NCI-H524 treated with DMSO at 0.1 percent for 48 hours (cell line): ENCODE results near the gene POLR1G.

ENCODE experiments used
- DNase-seq: peaks from one replicate; lab custom pipeline; 2025; lab: John Stamatoyannopoulos, UW

The POLR1G gene

DNA sequence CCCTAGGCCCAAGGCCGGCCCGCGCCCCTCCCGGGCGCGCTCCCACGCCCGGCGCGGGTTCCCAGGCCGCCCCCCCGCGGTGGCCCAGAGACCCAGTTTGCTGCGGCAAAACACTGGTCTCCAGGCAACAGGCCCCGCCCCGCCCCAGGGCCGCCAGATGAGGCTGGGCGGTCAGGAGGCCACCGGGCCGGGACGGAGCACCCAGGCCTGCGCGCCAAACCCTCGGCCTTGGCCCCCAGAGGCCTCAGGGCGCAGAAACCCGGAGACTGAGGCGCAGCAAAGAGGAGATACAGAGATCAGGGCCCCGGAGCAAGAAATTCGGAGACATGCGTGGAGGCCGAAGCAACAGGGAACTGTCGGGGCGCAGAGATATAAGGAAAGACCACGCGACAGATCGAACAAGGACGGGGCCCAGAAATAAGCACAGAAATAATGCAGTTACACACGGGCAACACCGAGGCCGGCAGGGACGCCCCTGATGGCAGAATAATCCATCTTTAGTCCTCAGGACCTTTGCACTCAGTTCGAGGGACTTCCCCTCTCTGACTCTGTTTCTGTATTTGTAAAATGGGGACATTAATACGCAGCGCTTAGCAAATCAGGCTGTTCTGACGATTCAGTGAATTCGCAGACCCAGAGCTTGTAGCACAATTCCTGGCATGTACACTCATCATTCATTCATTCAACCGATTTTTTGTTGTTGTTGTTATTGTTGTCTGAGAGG is 38.0 kb downstream of the POLR1G start:
- DNase-seq = no peak

GRCh38 chr19:45445139-45445538 is 38.7 kb downstream of the POLR1G start:
- no peak for DNase-seq

DNA sequence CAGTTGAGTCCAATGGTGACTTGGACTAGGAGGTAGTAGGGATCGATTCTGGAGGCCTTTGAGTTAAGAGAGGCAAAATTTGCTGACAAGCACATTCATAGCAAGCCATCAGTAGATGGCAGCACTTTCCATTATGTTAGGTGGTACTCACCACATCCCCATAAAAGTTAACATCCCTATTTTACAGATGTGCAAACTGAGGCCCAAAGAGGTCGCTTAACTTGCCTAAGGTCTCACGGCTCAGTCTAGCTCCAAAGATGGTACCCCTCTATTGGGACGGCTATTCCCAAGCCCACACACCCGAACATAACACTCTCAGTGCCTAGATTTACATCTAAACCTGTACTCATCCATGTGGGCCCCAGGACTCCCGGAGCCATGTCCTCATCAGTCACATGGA is 39.9 kb downstream of the POLR1G start:
- no peak for DNase-seq

DNA sequence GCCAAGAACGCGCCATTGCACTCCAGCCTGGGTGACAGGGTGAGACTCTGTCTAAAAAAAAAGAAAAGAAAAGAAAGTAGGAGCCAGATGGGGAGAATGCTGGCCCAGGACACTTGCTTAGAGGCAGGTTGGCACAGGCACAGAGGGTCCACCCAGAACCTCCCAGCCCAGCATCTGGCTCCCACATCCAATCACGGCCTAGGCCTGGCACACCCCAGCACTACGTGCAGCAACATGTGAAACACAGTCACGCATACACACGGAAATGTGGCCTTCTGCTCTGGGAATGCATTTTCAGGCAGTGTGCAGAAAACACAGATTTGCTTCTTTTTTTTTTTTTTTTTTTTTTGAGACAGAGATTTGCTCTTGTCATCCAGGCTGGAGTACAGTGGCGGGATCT is 40.5 kb downstream of the POLR1G start:
- DNase-seq = no peak

DNA sequence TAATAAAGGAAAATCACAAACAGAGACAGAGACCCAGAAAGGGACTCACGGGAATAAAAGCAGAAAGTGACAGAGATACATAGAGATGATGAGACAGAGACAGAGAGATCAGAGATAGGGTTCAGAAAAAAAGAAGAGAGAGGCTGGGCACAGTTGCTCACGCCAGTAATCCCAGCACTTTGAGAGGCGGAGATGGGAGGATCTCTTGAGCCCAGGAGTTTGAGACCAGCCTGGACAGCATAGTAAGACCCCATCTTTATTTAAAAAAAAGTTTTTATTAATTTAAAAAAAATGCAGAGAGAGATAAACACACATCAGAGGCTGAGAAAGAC is 41.9 kb downstream of the POLR1G start:
- no peak for DNase-seq

- no peak for DNase-seq
These were observed 42.4 kb downstream of the POLR1G start for GRCh38 chr19:45448887-45449299.

DNA sequence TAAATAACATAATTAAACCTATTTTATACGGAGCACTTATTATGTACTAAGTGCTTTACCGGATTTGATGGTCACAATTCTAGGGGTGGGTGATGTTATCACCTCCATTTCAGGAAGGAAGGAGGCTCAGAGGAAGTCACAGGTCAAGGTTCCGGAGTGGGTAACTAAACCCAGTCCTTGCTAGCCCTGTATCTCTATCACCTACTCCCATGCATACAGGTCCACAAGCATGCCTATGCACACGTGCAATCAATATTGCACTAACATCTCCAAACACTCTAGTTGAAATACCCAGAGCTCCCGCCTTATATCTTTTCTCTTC is 43.5 kb downstream of the POLR1G start:
- DNase-seq = no peak

DNA sequence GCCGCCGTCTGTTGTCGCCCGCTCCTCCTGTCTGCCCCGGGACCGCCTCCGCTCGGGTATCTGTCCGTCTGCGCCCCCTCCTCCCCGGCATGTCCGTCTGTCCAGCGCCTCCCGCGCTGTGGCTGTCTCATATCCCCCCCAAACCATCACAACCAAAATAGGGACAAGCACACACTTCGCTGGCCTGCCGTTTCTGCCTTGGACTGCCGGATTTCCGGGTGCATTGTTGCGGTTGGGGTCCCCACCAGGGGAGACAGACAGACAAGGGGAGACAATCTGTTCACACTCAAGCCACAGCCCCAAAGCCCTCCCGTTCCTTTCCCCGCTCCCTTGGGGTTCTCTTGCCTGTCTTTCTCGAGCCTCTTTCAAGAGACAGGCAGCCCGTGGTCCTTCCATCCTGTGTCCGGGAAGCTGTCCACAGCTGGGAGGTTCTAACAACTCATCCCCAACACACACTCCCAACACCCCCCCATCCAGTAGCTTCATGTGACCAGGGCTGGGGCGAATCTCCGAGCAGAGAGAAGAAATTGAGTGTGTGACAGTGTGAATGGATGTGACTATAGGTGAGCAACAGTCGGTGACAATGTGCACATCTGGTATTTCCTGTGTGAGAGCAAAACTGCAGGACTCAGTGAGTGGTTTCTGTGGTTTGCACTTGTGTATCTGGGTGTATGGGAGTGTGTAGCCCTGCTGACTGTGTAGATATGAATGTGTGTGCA is 44.8 kb downstream of the POLR1G start:
- no peak for DNase-seq

DNA sequence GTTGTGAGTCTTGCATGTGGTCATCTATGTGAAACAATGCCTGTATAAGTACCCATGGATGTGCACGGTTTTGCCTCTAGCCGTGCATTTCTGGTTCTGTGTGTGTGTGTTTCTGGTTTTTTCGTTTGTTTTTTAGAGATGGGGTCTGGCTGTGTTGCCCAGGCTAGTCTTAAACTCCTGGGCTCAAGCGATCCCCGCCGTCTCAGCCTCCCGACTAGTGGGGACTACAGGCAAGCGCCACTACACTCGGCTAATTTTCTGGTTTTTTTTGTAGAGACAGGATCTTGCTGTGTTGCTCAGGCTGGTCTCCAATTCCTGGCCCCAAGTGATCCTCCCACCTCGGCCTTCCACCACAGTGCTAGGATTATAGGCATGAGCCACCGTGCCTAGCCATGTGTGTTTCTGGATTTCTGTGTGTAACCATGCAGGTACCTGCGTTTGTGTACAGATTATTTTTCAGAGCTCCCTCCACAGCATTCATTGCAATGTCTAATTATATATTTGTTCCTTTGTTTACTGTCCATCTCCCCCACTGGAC is 45.5 kb downstream of the POLR1G start:
- no peak for DNase-seq

- DNase-seq = no peak
These were observed 49.5 kb downstream of the POLR1G start for GRCh38 chr19:45455707-45456499.

- DNase-seq = no peak
These were observed 50.0 kb downstream of the POLR1G start for GRCh38 chr19:45456500-45456815.

DNA sequence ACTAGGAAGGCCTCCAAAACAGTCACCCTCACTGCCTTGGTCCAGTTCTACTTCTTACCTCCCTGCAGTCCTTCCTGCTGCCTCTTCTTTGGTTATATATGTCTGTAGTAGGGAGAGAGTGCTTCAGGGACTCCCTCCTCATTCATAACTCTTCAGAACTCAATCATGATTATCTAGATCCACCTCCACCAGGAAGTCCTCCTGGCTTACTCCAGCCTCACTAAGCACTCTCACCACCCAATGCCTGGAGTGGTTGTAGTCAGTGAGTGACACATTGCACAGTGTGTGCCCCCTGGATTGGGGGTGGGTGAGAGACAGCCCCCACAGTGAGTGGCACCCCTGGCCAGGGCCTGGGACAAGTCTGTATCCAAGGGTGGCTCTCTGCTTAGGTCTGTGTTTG is 51.3 kb downstream of the POLR1G start:
- no peak for DNase-seq
